NCI-H2081 treated with DMSO at 0.1 percent for 48 hours (cell line): ENCODE results near the gene CDYL.
"Not testable (repeated sequence)": the region's sequence is repeated elsewhere in the genome, so short reads cannot be mapped to it uniquely, and the experiment has no call there.

Source experiments
- DNase-seq: peaks from one replicate; lab custom pipeline; 2025; lab: John Stamatoyannopoulos, UW

The CDYL gene

DNA sequence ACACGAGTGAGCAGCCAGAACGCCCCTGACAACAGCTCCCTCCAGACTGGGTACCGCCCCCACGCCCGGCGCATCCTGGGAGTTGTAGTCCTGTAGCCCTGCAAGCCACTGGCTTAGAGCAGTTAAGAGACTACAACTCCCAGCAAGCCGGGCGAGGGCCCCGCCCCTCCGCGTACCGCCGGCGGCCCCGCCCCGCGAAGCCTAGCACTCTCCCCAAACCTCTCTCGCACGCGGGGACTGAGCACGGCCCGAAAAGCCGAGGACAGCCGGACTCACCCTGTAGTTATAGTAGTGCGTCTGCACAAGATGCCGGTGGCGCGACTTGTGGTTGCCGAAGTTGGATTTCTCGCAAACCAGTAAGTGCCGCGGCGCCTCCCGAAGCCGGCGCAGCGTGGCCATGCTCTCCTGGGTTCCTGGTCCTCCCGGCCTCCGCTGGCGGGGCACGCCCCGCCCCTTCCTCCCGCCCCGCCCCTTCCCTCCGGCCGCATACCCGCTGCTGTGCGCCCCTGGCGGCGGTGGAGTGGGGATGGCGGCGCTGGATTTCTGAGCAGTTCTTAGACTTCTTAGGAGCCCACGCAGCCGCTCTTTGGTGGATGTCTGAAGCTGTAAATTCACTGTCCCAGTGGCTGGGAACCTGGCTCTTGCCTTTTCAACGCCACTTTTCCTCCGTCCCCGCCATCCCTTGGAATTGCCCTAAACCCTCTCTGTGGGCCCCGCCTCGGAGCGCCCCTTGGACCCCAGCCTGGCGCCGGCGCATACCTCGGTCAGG is 227.6 kb downstream of the CDYL start, which contains the start of gene RPP40:
RPP40 (minus strand) TSS at position 434 of the 769 bp plus-strand sequence; CDS start at position 399, 35 bp downstream.
- peak; percentile 83 for DNase-seq

DNA sequence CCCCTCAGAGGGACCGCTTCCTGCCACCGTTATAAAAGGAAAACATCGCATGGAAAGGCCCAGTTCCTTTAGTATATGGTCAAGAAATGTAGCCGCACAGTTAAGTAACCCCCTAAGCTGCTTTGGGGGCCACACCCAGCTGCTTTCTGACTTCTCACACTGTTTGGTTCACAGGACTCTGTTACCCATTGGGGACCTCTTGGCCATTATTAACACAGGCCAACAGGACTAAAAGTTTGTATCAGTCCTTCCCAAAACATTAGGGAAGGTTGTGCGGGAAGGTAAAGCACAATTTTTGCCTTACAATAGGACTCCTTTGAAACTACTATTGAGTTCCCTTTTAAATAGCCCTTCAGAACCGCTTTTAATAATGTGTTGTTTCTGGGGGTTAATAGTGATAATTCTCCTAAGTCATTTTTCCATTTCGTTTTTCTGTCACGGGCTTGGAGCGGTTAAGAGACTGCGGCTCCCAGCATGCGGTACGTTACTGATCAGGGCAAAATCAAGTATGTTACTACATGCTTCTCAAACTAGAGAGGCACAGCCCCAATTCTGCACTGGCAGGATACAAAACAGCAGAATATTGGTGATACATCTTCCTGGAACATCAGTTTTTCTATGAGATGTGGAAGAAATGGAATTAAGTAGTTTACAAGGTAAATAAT is 228.3 kb downstream of the CDYL start:
- no peak for DNase-seq

DNA sequence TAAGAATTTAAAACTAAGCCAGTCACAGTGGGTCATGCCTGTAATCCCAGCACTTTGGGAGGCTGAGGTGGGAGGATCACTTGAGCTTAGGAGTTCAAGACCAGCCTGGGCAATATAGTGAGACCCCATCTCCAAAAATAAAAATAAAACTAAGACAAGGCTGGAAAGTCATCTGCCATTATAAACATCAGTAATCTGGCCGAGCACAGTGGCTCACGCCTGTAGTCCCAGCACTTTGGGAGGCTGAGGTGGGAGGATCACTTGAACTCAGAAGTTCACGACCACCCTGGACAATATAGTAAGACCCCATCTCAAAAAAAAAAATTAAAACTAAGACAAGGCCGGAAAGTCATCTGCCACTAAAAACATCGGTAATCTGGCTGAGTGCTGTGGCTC is 228.8 kb downstream of the CDYL start:
- not testable (repeated sequence) for DNase-seq
